Measurements from ENCODE around the gene C1R.

Gene C1R

GRCh38 chr12:7127916-7128626 lies 35.8 kb upstream of the C1R start:
- TF ChIP-seq CTCF (IDR thresholded peaks at IDR 0.05; ENCODE audit: low read depth, low read length): no peak
- DNase-seq (ENCODE audit: extremely low read depth, low read depth): no peak

GRCh38 chr12:7125632-7126227 lies 33.5 kb upstream of the C1R start:
- DNase-seq (ENCODE audit: extremely low read depth, low read depth): no peak
- TF ChIP-seq CTCF (IDR thresholded peaks at IDR 0.05; ENCODE audit: low read depth, low read length): no peak

GRCh38 chr12:7123806-7124522 lies 31.7 kb upstream of the C1R start:
- DNase-seq (ENCODE audit: extremely low read depth, low read depth): no peak
- TF ChIP-seq CTCF (IDR thresholded peaks at IDR 0.05; ENCODE audit: low read depth, low read length): no peak

GRCh38 chr12:7122811-7123769 lies 30.8 kb upstream of the C1R start:
- no peak for DNase-seq (ENCODE audit: extremely low read depth, low read depth)
- no peak for TF ChIP-seq CTCF (IDR thresholded peaks at IDR 0.05; ENCODE audit: low read depth, low read length)

- no peak for TF ChIP-seq CTCF (IDR thresholded peaks at IDR 0.05; ENCODE audit: low read depth, low read length)
- DNase-seq (ENCODE audit: extremely low read depth, low read depth): no peak
These were observed 29.1 kb upstream of the C1R start for GRCh38 chr12:7121324-7121723.

- TF ChIP-seq CTCF (IDR thresholded peaks at IDR 0.05; ENCODE audit: low read depth, low read length): no peak
- no peak for DNase-seq (ENCODE audit: extremely low read depth, low read depth)
These were observed 27.9 kb upstream of the C1R start for GRCh38 chr12:7120166-7120565.
